Cardiac fibroblast (primary cell): ENCODE results near the gene ZNF148.
A peak's percentile ranks its signal among the peaks of the same experiment; 100 is the strongest.

ENCODE experiments used
- DNase-seq, 2 donors: peaks; one replicate each; pipeline versions ENCODE4 v3.0.0 to v3.0.0-alpha.2; 2010; ENCODE audit warnings: low read depth in 2 of 2
- H3K4me3 ChIP-seq, 2 donors: replicated peaks in 1 of 2; 1 replicate in 1 of 2; 2 replicates in 1 of 2; pipeline ENCODE4 v1.5.1; 2011; ENCODE audit warnings: low read depth in 2 of 2, low read length in 2 of 2, mild to moderate bottlenecking in 2 of 2, moderate library complexity in 1 of 2
- CTCF ChIP-seq: IDR thresholded peaks from one replicate; pipeline ENCODE4 v1.5.1; 2011; ENCODE audit warnings: low read depth, mild to moderate bottlenecking, low read length, inconsistent platforms

The ZNF148 gene

GRCh38 chr3:125212509-125213363 lies 162.4 kb downstream of the ZNF148 start, which contains the start of gene SLC12A8:
Gene SLC12A8, minus strand, starts transcription at chr3:125212748. Its CDS starts 1,399 bp downstream, at chr3:125211349.
- H3K4me3 ChIP-seq, result peak within 1 kb of the TSS; percentile 51 to 52
- no peak for DNase-seq
- no peak for TF ChIP-seq CTCF

- DNase-seq, result no peak
- peak overlapping the region; percentile 51 to 52 for H3K4me3 ChIP-seq
- TF ChIP-seq CTCF, result no peak
Measured at GRCh38 chr3:125212091-125212508, 163.0 kb downstream of the ZNF148 start.

- TF ChIP-seq CTCF, result no peak
- H3K4me3 ChIP-seq, result peak overlapping the region; percentile 51 to 52
- DNase-seq, result no peak
Measured at GRCh38 chr3:125211523-125212090, 163.5 kb downstream of the ZNF148 start.

GRCh38 chr3:125207949-125208568 lies 167.1 kb downstream of the ZNF148 start:
- DNase-seq, result peak in 1 of 2 donors; percentile 16
- no peak overlapping the region for H3K4me3 ChIP-seq
- no peak for TF ChIP-seq CTCF

- no peak for TF ChIP-seq CTCF
- no peak overlapping the region for H3K4me3 ChIP-seq
- DNase-seq, result no peak
Measured at GRCh38 chr3:125207507-125207906, 167.6 kb downstream of the ZNF148 start.

GRCh38 chr3:125206934-125207333 lies 168.2 kb downstream of the ZNF148 start:
- DNase-seq, result no peak
- H3K4me3 ChIP-seq, result no peak overlapping the region
- TF ChIP-seq CTCF, result no peak
